Measurements from ENCODE around the gene IRF9.

The IRF9 gene

GRCh38 chr14:24123424-24124417, 37.3 kb upstream of the IRF9 start:
- no peak for TF ChIP-seq CTCF (IDR thresholded peaks at IDR 0.05; ENCODE audit: low read length, missing control alignments)
- H3K4me3 ChIP-seq (replicated peaks; ENCODE audit: low read depth, low read length): no peak overlapping the region
- no peak for DNase-seq (ENCODE audit: low read depth)

GRCh38 chr14:24126939-24127338, 34.1 kb upstream of the IRF9 start:
- H3K4me3 ChIP-seq (replicated peaks; ENCODE audit: low read depth, low read length): no peak overlapping the region
- DNase-seq (ENCODE audit: low read depth): no peak
- TF ChIP-seq CTCF (IDR thresholded peaks at IDR 0.05; ENCODE audit: low read length, missing control alignments): no peak

- no peak for TF ChIP-seq CTCF (IDR thresholded peaks at IDR 0.05; ENCODE audit: low read length, missing control alignments)
- no peak for DNase-seq (ENCODE audit: low read depth)
- no peak overlapping the region for H3K4me3 ChIP-seq (replicated peaks; ENCODE audit: low read depth, low read length)
These were observed 33.4 kb upstream of the IRF9 start for GRCh38 chr14:24127673-24128072.

GRCh38 chr14:24129410-24129998, 31.6 kb upstream of the IRF9 start:
- no peak for TF ChIP-seq CTCF (IDR thresholded peaks at IDR 0.05; ENCODE audit: low read length, missing control alignments)
- no peak for DNase-seq (ENCODE audit: low read depth)
- no peak overlapping the region for H3K4me3 ChIP-seq (replicated peaks; ENCODE audit: low read depth, low read length)

- no peak for DNase-seq (ENCODE audit: low read depth)
- no peak within 1 kb of the TSS for H3K4me3 ChIP-seq (replicated peaks; ENCODE audit: low read depth, low read length)
- TF ChIP-seq CTCF (IDR thresholded peaks at IDR 0.05; ENCODE audit: low read length, missing control alignments): no peak
These were observed 30.7 kb upstream of the IRF9 start, which contains the start of gene FITM1 for GRCh38 chr14:24130380-24130716. FITM1 (plus strand) TSS chr14:24130659; CDS start chr14:24131564, 905 bp downstream.

GRCh38 chr14:24130717-24131548, 30.1 kb upstream of the IRF9 start:
- H3K4me3 ChIP-seq (replicated peaks; ENCODE audit: low read depth, low read length): no peak overlapping the region
- DNase-seq (ENCODE audit: low read depth): no peak
- TF ChIP-seq CTCF (IDR thresholded peaks at IDR 0.05; ENCODE audit: low read length, missing control alignments): no peak
